Mammary epithelial cell (primary cell): Measurements from ENCODE around the gene GSKIP.

Experiments used
- EZH2 ChIP-seq: IDR thresholded peaks from 2 replicates; pipeline ENCODE4 v1.6.1; 2012; ENCODE audit warnings: low read length, inconsistent platforms, borderline replicate concordance
- TF ChIP-seq, protein P1 (sequence below), 2 donors: IDR thresholded peaks in 1 of 2; conservative IDR thresholded peaks in 1 of 2; 2 replicates each; pipeline ENCODE4 v1.5.1; 2011 to 2012; ENCODE audit warnings: inconsistent platforms in 2 of 2, low read length in 2 of 2, mild to moderate bottlenecking in 2 of 2, control low read depth in 1 of 2, low read depth in 1 of 2; ENCODE audit not compliant: insufficient read depth in 1 of 2; ENCODE audit errors: extremely low read depth in 1 of 2

DNA sequence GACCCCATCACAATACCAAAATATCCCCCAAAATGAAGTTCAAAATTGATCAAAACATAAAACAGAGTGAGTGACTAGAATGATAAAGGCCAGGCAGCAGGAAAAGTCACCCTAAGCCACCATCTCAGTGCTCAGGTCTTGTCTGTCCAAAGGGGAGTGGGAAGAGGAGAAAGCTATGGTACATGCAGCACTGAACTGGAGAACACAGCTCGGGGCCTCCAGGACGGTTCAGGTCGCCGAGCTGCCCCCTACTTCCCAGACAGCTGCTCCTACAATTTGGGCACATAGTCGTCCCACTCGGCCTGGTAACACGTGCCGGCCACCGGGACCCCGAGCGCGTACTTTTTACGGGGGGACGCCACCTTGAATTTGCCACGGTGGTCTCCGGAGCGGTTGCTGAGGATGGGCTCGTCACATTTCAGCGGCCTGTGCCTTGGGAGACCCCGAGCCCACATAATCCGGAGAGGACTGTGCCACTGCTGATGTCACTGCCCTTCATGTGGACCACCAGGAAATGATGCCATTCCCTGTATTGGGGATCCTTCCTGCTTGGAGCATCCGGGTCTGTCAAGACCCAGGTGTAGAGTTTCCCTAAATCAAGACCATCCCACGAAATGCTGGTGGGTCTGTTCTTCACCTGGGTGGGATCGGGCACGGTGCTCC, 60.3 kb downstream of the GSKIP start:
- TF ChIP-seq, protein P1, sequence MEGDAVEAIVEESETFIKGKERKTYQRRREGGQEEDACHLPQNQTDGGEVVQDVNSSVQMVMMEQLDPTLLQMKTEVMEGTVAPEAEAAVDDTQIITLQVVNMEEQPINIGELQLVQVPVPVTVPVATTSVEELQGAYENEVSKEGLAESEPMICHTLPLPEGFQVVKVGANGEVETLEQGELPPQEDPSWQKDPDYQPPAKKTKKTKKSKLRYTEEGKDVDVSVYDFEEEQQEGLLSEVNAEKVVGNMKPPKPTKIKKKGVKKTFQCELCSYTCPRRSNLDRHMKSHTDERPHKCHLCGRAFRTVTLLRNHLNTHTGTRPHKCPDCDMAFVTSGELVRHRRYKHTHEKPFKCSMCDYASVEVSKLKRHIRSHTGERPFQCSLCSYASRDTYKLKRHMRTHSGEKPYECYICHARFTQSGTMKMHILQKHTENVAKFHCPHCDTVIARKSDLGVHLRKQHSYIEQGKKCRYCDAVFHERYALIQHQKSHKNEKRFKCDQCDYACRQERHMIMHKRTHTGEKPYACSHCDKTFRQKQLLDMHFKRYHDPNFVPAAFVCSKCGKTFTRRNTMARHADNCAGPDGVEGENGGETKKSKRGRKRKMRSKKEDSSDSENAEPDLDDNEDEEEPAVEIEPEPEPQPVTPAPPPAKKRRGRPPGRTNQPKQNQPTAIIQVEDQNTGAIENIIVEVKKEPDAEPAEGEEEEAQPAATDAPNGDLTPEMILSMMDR (conservative IDR thresholded peaks at IDR 0.05 in 1 of 2, IDR thresholded peaks at IDR 0.05 in 1 of 2; ENCODE audit: extremely low read depth in 1 of 2, insufficient read depth in 1 of 2, low read depth in 1 of 2, low read length in 2 of 2), result no peak
- TF ChIP-seq EZH2, result no peak
